Measurements from ENCODE around the gene PPM1J. TPM values are rescaled to one million over a fixed set of nuclear protein-coding genes. Genes with fewer than 3 reads are reported as not detected.
A peak's percentile ranks its signal among the peaks of the same experiment; 100 is the strongest.

PPM1J gene
- total and polyA plus RNA-seq, 9 of the 15 experiments (the other 6 are each of a cell fraction or from before 2014, with no cell fraction given), result 0.25 to 10.5 (median 4.2) TPM

- TF ChIP-seq ZNF263 (CRISPR knock-in tag; IDR thresholded peaks at IDR 0.05; ENCODE audit: borderline replicate concordance), result peak; percentile 52; the same call in 1 of the 2 replicates
- peak; percentile 57; the same call in 1 of the 2 replicates for TF ChIP-seq POLR2AphosphoS5 (IDR thresholded peaks at IDR 0.05; ENCODE audit: control insufficient read depth, insufficient read depth, low read depth, low read length)
- TF ChIP-seq FOSL1 (tag; conservative IDR thresholded peaks at IDR 0.05), result peak; percentile 20; the same call in 1 of the 2 replicates
- peak; percentile 45 to 62 for TF ChIP-seq RAD21 (CRISPR knock-in tag; conservative IDR thresholded peaks at IDR 0.05 in 1 of 2, IDR thresholded peaks at IDR 0.05 in 1 of 2)
- TF ChIP-seq NR2C1 (IDR thresholded peaks at IDR 0.05), result no peak
- TF ChIP-seq NR2C1 (tag; IDR thresholded peaks at IDR 0.05), result 0 out of 2 replicates have a peak, but pooled peaks have one; percentile 34
- TF ChIP-seq DEAF1 (CRISPR knock-in tag; IDR thresholded peaks at IDR 0.05), result 0 out of 2 replicates have a peak, but pooled peaks have one; percentile 33
- 0 out of 4 replicates have a peak, but pooled peaks of 1 of the 2 experiments have one; percentile 20 for TF ChIP-seq MNT (conservative IDR thresholded peaks at IDR 0.05)
- 0 out of 2 replicates have a peak, but pooled peaks have one; percentile 21 for TF ChIP-seq PTRF (tag; IDR thresholded peaks at IDR 0.05)
- no peak for TF ChIP-seq ZNF324 (CRISPR knock-in tag; IDR thresholded peaks at IDR 0.05)
- no peak for TF ChIP-seq NR2C2 (CRISPR knock-in tag; IDR thresholded peaks at IDR 0.05)
- peak; percentile 62 for TF ChIP-seq NR2C2 (tag; IDR thresholded peaks at IDR 0.05)
- no peak for TF ChIP-seq HMGN3 (IDR thresholded peaks at IDR 0.05; ENCODE audit: borderline replicate concordance, extremely low read depth, insufficient read length, low read depth, low read length)
Measured at GRCh38 chr1:112672842-112673241, 42.3 kb downstream of the PPM1J start (continued).
